HFFc6 (cell line): ENCODE data around the gene MMP17. TPM values are rescaled to one million over a fixed set of nuclear protein-coding genes. Genes with fewer than 3 reads are reported as not detected.
A peak's percentile ranks its signal among the peaks of the same experiment; 100 is the strongest.
"Not testable (repeated sequence)": the region's sequence is repeated elsewhere in the genome, so short reads cannot be mapped to it uniquely, and the experiment has no call there.

Experiments used
- DNase-seq: peaks from one replicate; pipeline ENCODE4 v3.0.0-alpha.2; 2018
- H3K27ac Mint-ChIP-seq: 2 replicates; pipeline ENCODE4 v1.8.0; 2020; ENCODE audit warnings: mild to moderate bottlenecking, mixed read lengths
- H3K27me3 Mint-ChIP-seq: 2 replicates; pipeline ENCODE4 v1.8.0; 2021; ENCODE audit warnings: mild to moderate bottlenecking, moderate library complexity, mixed read lengths; ENCODE audit not compliant: insufficient read depth
- H3K36me3 Mint-ChIP-seq: 2 replicates; pipeline ENCODE4 v1.8.0; 2021; ENCODE audit warnings: low read depth, mixed read lengths
- H3K4me1 Mint-ChIP-seq: 2 replicates; pipeline ENCODE4 v1.8.0; 2020; ENCODE audit warnings: low read depth, mixed read lengths
- H3K4me3 Mint-ChIP-seq: 2 replicates; pipeline ENCODE4 v1.8.0; 2020; ENCODE audit warnings: mild to moderate bottlenecking, moderate library complexity, mixed read lengths
- H3K9me3 Mint-ChIP-seq: 2 replicates; pipeline ENCODE4 v1.8.0; 2020; ENCODE audit warnings: mild to moderate bottlenecking, mixed read lengths
- total RNA-seq, 6 experiments: library from RNA; stranded (reverse); fragmentation: NEBNext Ultra II Directional; extraction: Animal tissue kit (Norgen Biotek cat#: 25700); gene quantifications; 2 replicates in 1 of 6; 3 replicates in 5 of 6; pipeline ENCODE4 v1.2.3, GENCODE V29; 2021
- TF ChIP-seq, protein P1 (sequence below): fragments of 200-600 bp; sonication (generic); IDR thresholded peaks from 2 replicates; pipeline ENCODE4 v1.5.0; 2021; ENCODE audit warnings: antibody characterized with exemption, mild to moderate bottlenecking

Gene MMP17
- total RNA-seq, 6 experiments from 2014 or later = 23.9 to 31.5 (median 26.6) TPM

DNA sequence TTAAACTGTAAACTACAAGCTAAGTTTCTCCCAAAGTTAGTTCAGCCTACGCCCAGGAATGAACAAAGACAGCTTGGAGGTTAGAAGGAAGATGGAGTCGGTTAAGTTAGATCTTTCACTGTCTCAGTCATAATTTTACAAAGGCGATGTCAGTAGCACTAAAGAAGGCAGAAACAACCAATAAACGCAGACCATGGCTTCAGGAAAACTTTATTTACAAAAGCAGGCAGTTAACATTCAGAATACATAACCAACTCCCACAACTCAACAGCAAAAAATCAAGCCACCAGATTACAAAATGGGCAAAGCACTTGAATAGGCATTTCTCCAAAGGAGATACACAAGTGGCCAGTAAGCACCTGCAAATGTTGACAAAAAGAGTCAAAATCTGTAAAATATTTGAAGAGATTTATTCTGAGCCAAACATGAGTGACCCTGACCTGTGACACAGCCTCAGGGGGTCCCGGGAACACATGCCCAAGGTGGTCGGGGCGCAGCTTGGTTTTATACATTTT, 57.4 kb downstream of the MMP17 start:
- H3K36me3 Mint-ChIP-seq = peaks cover 8% of the 10 kb centered on the region
- no peak for DNase-seq
- no peak overlapping the region for H3K27ac Mint-ChIP-seq
- peaks cover 10% of the 10 kb centered on the region for H3K27me3 Mint-ChIP-seq
- TF ChIP-seq, protein P1, sequence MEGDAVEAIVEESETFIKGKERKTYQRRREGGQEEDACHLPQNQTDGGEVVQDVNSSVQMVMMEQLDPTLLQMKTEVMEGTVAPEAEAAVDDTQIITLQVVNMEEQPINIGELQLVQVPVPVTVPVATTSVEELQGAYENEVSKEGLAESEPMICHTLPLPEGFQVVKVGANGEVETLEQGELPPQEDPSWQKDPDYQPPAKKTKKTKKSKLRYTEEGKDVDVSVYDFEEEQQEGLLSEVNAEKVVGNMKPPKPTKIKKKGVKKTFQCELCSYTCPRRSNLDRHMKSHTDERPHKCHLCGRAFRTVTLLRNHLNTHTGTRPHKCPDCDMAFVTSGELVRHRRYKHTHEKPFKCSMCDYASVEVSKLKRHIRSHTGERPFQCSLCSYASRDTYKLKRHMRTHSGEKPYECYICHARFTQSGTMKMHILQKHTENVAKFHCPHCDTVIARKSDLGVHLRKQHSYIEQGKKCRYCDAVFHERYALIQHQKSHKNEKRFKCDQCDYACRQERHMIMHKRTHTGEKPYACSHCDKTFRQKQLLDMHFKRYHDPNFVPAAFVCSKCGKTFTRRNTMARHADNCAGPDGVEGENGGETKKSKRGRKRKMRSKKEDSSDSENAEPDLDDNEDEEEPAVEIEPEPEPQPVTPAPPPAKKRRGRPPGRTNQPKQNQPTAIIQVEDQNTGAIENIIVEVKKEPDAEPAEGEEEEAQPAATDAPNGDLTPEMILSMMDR = no peak
- peaks cover 12% of the 10 kb centered on the region for H3K9me3 Mint-ChIP-seq
- no peak overlapping the region for H3K4me3 Mint-ChIP-seq
- H3K4me1 Mint-ChIP-seq = peaks cover 9% of the 10 kb centered on the region; the same call in 1 of the 2 replicates

DNA sequence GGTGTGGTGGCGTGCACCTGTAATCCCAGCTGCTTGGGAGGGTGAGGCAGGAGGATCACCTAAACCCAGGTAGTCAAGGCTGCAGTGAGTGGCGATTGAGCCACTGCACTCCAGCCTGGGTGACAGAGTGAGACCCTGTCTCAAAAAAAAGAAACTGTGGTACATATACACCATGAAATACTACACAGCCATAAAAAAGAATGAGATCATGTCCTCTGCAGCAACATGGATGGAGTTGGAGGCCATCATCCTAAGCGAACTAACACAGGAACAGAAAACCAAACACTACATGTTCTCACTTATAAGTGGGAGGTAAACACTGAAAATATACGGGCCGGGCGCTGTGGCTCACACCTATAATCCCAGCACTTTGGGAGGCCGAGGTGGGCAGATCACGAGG, 63.5 kb downstream of the MMP17 start:
- H3K27me3 Mint-ChIP-seq, H3K9me3 Mint-ChIP-seq, H3K36me3 Mint-ChIP-seq, DNase-seq, H3K4me1 Mint-ChIP-seq, H3K4me3 Mint-ChIP-seq, H3K27ac Mint-ChIP-seq: not testable (repeated sequence)

DNA sequence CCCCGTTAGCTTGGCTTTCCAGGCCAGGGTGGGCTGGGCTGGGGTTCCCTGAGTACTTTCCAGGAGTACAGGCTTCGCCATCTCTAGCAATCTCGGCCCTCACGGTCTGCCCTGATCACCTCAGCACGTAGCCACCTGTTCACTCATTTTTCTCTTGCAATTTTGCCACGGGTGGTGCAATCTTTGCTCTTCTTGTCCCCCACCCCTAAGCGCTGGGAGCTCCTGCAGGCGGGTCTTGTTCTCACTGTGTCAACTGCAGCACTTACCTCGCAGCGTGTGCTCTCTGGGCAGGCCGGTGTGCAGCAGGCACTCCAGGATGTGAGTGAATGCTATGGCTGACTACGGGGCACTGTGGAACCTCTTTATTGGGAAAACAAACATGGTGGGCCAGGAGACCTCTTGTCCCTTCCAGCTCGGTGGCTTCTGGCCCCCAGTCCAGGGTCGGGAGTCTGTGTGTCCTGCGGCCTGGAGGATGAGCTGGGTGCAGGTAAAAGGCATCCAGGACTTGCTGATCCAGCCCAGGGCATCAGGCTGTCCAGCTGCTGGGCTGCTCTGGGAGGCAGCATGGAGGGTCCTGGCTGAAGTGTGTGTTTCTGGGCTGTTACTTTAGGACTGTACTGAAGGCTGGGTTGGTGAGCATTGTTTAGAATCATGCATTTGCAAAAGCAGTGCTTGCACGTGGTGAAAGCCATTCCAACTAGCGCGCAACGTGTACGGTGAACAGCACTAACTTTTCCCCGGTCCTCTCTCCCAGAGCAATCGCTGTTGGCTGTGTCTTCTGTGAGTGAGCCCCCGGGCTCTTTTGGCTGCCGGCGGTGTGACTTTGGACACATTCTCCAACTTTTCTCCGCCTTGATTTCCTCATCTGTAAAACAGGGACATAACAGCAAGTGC, 64.8 kb downstream of the MMP17 start:
- DNase-seq = no peak
- Mint-ChIP-seq H3K36me3 (no peaks in the 10 kb centered on the region), H3K4me1 (peaks cover 13% of the 10 kb centered on the region), H3K9me3 (no peaks in the 10 kb centered on the region), H3K27ac (no peak overlapping the region), H3K27me3 (peaks cover 6% of the 10 kb centered on the region), H3K4me3 (no peak overlapping the region)
- TF ChIP-seq, protein P1 = no peak

DNA sequence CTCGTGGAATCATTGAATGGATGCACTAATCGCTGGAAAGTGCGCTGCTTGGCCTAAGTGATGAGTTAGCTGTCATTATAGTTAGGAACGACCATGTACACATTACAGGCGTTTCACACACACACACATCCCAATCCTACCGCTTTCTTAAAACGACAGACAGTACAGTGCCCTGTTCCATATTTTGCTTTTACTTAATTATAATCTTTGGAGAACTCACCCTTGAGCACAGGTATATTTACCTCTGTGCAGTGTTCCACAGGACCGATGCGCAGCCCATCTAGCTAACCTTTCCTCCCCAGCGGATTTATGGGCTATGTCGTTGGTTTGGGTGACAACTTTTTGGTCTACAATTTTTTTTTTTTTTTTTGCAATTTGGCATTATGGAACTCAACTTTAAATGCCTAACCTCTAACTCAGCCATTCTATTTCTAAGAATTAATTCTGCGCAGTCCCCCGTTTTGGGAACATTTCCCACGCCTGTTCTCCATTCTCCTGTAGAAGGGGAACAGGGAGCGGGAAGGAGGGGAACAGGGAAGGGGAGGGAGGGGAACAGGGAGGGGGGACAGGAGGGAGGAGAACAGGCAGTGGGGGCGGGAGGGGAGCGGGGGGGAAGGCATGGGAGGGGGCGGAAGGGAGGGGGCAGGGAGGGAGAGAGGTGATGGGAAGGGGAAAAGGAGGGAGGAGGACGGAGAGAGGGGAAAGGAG, 65.6 kb downstream of the MMP17 start:
- peaks cover 6% of the 10 kb centered on the region for H3K27me3 Mint-ChIP-seq
- H3K4me3 Mint-ChIP-seq = peak overlapping the region; percentile 42; the same call in 1 of the 2 replicates
- no peak overlapping the region for H3K27ac Mint-ChIP-seq

GRCh38 chr12:131894313-131894860, 66.2 kb downstream of the MMP17 start, which contains the start of gene ULK1:
Gene ULK1, plus strand, starts transcription at chr12:131894622. Its CDS starts 380 bp downstream, at chr12:131895002.
- no peaks in the 10 kb centered on the region for H3K36me3 Mint-ChIP-seq
- peak; percentile 71 for DNase-seq
- peaks cover 6% of the 10 kb centered on the region for H3K27me3 Mint-ChIP-seq
- peaks cover 17% of the 10 kb centered on the region for H3K4me1 Mint-ChIP-seq
- H3K27ac Mint-ChIP-seq = peak within 1 kb of the TSS; percentile 85
- H3K4me3 Mint-ChIP-seq = peak within 1 kb of the TSS; percentile 87
- H3K9me3 Mint-ChIP-seq = no peaks in the 10 kb centered on the region
- TF ChIP-seq, protein P1 = no peak

More for the DNA sequence above, 65.6 kb downstream of the MMP17 start:
- no peak for DNase-seq
- H3K9me3 Mint-ChIP-seq = no peaks in the 10 kb centered on the region
- H3K36me3 Mint-ChIP-seq = no peaks in the 10 kb centered on the region
- peaks cover 17% of the 10 kb centered on the region for H3K4me1 Mint-ChIP-seq
- TF ChIP-seq, protein P1 = no peak
